Lower lobe of right lung (tissue), 2 donors: ENCODE measurements around the gene SLC4A4. TPM values are rescaled to one million over a fixed set of nuclear protein-coding genes. Genes with fewer than 3 reads are reported as not detected.

Source experiments
- ATAC-seq, 2 donors: fragments of 200-7000 bp; cut with Tn5 transposase; one replicate each; pipeline ENCODE4 v1.9.1; 2020 to 2022; ENCODE audit warnings: mild to moderate bottlenecking in 2 of 2, moderate library complexity in 2 of 2
- DNase-seq: peaks from one replicate; pipeline ENCODE4 v3.0.0-alpha.2; 2020
- H3K27ac ChIP-seq: fragments of 200-600 bp; one replicate; pipeline ENCODE4 v1.8.0; 2022
- H3K27me3 ChIP-seq: fragments of 200-600 bp; one replicate; pipeline ENCODE4 v1.8.0; 2022; ENCODE audit warnings: low read depth
- H3K36me3 ChIP-seq: fragments of 200-600 bp; one replicate; pipeline ENCODE4 v1.8.0; 2022; ENCODE audit warnings: mild to moderate bottlenecking
- H3K4me1 ChIP-seq: fragments of 200-600 bp; one replicate; pipeline ENCODE4 v1.8.0; 2022
- H3K4me3 ChIP-seq: fragments of 200-600 bp; one replicate; pipeline ENCODE4 v1.8.0; 2022; ENCODE audit warnings: mild to moderate bottlenecking
- H3K9me3 ChIP-seq: fragments of 200-600 bp; one replicate; pipeline ENCODE4 v1.8.0; 2022
- intact Hi-C: fragments of 100-400 bp; cut with DNase I; formaldehyde crosslinking; loops from one replicate; pipeline ENCODE4 v1.11.0; 2022
- total RNA-seq: library from RNA; stranded (reverse); fragmentation: NEBNext Ultra II Directional; extraction: Animal tissue kit (Norgen Biotek cat#: 25700); gene quantifications from one replicate; pipeline ENCODE4 v1.2.1, GENCODE V29; 2021
- TF ChIP-seq, protein P1 (sequence below): fragments of 200-600 bp; IDR thresholded peaks from one replicate; pipeline ENCODE4 v1.8.0; 2022; ENCODE audit warnings: antibody characterized with exemption, mild to moderate bottlenecking
- donor health status: DM: no; HTN: yes; CAD: no; lungs with severe emphysema.

Gene SLC4A4
- total RNA-seq, 1 donor from 2014 or later = 18.8 TPM

DNA sequence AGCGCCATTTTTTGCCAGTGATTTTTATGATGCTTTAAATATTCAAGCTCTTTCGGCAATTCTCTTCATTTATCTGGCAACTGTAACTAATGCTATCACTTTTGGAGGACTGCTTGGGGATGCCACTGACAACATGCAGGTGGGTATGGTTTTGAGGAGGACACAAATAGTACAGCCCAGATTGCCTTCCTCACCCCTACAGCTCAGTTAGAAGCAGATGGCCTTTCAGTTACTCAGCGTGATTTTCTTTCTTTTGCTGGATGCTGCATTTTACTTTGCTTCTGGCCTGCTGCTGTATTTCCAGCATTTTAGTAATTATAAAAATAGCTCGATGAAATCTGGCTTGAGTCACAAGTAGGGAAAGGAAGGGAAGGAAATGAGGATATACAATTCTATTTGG, 114.7 kb downstream of the SLC4A4 start:
- no peaks in the 10 kb centered on the region for H3K9me3 ChIP-seq
- intact Hi-C loops = no loop called here
- no peaks in the 10 kb centered on the region for H3K27me3 ChIP-seq
- DNase-seq (no peak), ATAC-seq (no peak)
- no peak overlapping the region for H3K27ac ChIP-seq
- TF ChIP-seq, protein P1, sequence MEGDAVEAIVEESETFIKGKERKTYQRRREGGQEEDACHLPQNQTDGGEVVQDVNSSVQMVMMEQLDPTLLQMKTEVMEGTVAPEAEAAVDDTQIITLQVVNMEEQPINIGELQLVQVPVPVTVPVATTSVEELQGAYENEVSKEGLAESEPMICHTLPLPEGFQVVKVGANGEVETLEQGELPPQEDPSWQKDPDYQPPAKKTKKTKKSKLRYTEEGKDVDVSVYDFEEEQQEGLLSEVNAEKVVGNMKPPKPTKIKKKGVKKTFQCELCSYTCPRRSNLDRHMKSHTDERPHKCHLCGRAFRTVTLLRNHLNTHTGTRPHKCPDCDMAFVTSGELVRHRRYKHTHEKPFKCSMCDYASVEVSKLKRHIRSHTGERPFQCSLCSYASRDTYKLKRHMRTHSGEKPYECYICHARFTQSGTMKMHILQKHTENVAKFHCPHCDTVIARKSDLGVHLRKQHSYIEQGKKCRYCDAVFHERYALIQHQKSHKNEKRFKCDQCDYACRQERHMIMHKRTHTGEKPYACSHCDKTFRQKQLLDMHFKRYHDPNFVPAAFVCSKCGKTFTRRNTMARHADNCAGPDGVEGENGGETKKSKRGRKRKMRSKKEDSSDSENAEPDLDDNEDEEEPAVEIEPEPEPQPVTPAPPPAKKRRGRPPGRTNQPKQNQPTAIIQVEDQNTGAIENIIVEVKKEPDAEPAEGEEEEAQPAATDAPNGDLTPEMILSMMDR = no peak
- H3K4me3 ChIP-seq = no peak overlapping the region
- H3K36me3 ChIP-seq = no peaks in the 10 kb centered on the region
- H3K4me1 ChIP-seq = no peaks in the 10 kb centered on the region

DNA sequence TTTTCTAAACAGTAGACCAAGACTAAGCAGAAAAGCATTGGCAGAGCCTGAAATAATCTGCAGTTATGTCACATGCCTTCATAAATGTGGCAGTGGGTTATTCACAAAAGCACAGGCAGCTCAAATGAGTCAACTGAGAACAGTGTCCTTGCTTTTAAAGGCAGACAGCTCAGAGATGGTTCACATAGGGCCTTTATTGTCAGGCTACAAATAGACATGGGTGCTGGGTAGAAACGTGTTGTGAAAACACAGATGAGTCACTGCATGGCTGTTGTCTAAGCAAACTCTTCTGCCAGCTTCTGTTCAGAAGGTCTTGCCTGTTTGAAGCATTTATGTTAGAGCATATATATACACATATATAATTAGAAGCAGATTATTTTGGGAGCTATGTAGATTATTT, 118.0 kb downstream of the SLC4A4 start:
- intact Hi-C loops = no loop called here
- DNase-seq (no peak), ATAC-seq (no peak)
- Histone ChIP-seq H3K4me1 (no peaks in the 10 kb centered on the region), H3K4me3 (no peak overlapping the region), H3K27me3 (no peaks in the 10 kb centered on the region), H3K27ac (no peak overlapping the region), H3K9me3 (no peaks in the 10 kb centered on the region), H3K36me3 (no peaks in the 10 kb centered on the region)
- TF ChIP-seq, protein P1 = no peak

DNA sequence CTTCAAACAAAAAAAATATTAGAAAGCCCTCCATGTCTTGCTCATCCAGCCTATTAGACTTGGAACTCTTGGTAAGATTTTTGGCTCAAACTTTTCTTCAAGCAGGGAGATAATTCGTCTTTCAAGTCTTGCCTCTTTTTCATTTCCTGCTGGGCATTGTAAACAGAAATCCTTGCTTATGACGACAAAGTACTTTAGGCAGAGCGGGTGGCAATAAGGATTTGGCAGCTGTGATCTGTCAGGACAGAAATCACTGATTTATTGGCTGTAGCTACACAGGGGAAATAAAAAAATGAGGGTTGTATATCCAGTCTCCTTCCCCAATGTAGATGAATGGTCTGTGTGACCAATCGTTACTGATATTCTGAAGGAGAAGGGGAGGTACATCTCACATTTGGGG, 121.6 kb downstream of the SLC4A4 start:
- Histone ChIP-seq H3K9me3 (no peaks in the 10 kb centered on the region), H3K27ac (no peak overlapping the region), H3K4me1 (no peaks in the 10 kb centered on the region), H3K27me3 (no peaks in the 10 kb centered on the region), H3K36me3 (no peaks in the 10 kb centered on the region), H3K4me3 (no peak overlapping the region)
- TF ChIP-seq, protein P1 = no peak
- no peak for DNase-seq
- no peak for ATAC-seq
- intact Hi-C loops = no loop called here

DNA sequence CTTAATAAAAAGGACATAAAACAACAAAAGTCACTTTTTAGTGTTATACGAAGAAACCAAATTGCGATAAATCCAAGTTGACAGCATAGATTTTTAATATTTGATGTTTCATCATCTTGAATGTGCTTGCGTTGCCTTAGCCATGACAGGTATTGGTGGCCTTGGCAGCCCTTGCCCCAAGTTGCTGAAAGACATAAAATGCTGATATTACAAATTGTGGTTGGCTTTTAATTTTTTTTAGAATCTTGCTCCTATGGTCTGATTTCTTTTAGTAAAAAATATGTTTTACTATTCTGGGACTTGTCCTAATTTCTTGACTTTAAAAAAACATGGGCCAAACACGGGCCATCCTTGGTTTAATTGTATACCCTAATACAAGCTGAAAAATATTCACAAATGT, 122.6 kb downstream of the SLC4A4 start:
- TF ChIP-seq, protein P1 = no peak
- H3K36me3 ChIP-seq = no peaks in the 10 kb centered on the region
- ATAC-seq (no peak), DNase-seq (no peak)
- no peaks in the 10 kb centered on the region for H3K4me1 ChIP-seq
- H3K27ac ChIP-seq = no peak overlapping the region
- no peak overlapping the region for H3K4me3 ChIP-seq
- no peaks in the 10 kb centered on the region for H3K27me3 ChIP-seq
- intact Hi-C loops = no loop called here
- H3K9me3 ChIP-seq = no peaks in the 10 kb centered on the region

DNA sequence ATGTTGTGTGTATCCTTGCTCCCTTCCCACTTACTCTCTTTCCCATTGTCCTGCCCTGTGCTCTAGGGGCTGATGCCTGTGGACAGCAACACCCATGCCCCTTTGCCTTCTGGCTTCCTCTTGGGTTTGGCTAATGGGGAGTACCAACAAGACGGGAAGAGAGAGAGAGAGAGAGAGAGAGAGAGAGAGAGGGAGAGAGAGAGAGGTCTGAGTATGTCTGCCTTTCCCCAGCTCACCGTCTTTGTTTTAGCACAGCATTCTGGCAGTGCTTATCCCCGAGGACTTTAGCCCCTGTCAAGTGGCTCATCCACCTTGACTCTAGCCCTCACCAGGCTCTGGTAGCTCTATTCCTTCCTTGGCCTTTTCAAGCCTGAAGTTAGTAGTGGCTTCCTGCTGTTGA, 128.0 kb downstream of the SLC4A4 start:
- intact Hi-C loops = no loop called here
- ATAC-seq (no peak), DNase-seq (no peak)
- no peaks in the 10 kb centered on the region for H3K9me3 ChIP-seq
- H3K27ac ChIP-seq = no peak overlapping the region
- H3K36me3 ChIP-seq = no peaks in the 10 kb centered on the region
- TF ChIP-seq, protein P1 = no peak
- no peaks in the 10 kb centered on the region for H3K4me1 ChIP-seq
- H3K27me3 ChIP-seq = no peaks in the 10 kb centered on the region
- H3K4me3 ChIP-seq = no peak overlapping the region
